HG02678 (cell line): Measurements from ENCODE around the gene MIXL1.
"Not testable (repeated sequence)": the region's sequence is repeated elsewhere in the genome, so short reads cannot be mapped to it uniquely, and the experiment has no call there.

Experiments
- ATAC-seq: cut with Tn5 transposase; IDR thresholded peaks from one replicate; pipeline ENCODE4 v1.9.1; 2021; ENCODE audit warnings: mild to moderate bottlenecking, moderate library complexity; ENCODE audit not compliant: unreplicated experiment

MIXL1 gene

GRCh38 chr1:226223157-226223785, at the start of gene MIXL1:
Gene MIXL1 (plus strand): TSS chr1:226223664. CDS start chr1:226223682, 18 bp downstream.
- peak; percentile 40 for ATAC-seq

- ATAC-seq: no peak
Measured at GRCh38 chr1:226176870-226177269, 46.6 kb upstream of the MIXL1 start.

GRCh38 chr1:226181996-226182714, 41.3 kb upstream of the MIXL1 start:
- no peak for ATAC-seq

GRCh38 chr1:226185141-226186036, 38.1 kb upstream of the MIXL1 start:
- ATAC-seq: no peak

- ATAC-seq: peak; percentile 95
Measured at GRCh38 chr1:226186124-226187018, 37.1 kb upstream of the MIXL1 start, which contains the start of gene ACBD3. Gene ACBD3 (minus strand): TSS chr1:226186741. CDS start chr1:226186675, 66 bp downstream.

GRCh38 chr1:226187019-226187322, 36.5 kb upstream of the MIXL1 start:
- no peak for ATAC-seq

GRCh38 chr1:226187380-226187779, 36.1 kb upstream of the MIXL1 start:
- ATAC-seq: no peak

GRCh38 chr1:226195144-226195543, 28.3 kb upstream of the MIXL1 start:
- no peak for ATAC-seq

- no peak for ATAC-seq
Measured at GRCh38 chr1:226199971-226200370, 23.5 kb upstream of the MIXL1 start.

- peak; percentile 67 for ATAC-seq
Measured at GRCh38 chr1:226201029-226201593, 22.4 kb upstream of the MIXL1 start.

GRCh38 chr1:226202246-226202645, 21.2 kb upstream of the MIXL1 start:
- ATAC-seq: no peak

- ATAC-seq: not testable (repeated sequence)
Measured at GRCh38 chr1:226202666-226203065, 20.8 kb upstream of the MIXL1 start.

GRCh38 chr1:226203240-226203639, 20.2 kb upstream of the MIXL1 start:
- ATAC-seq: no peak

GRCh38 chr1:226203655-226204054, 19.8 kb upstream of the MIXL1 start:
- ATAC-seq: no peak

- ATAC-seq: no peak
Measured at GRCh38 chr1:226204198-226204597, 19.3 kb upstream of the MIXL1 start.

GRCh38 chr1:226207048-226207447, 16.4 kb upstream of the MIXL1 start:
- ATAC-seq: no peak

GRCh38 chr1:226209307-226210059, 14.0 kb upstream of the MIXL1 start:
- ATAC-seq: no peak

GRCh38 chr1:226210571-226211176, 12.8 kb upstream of the MIXL1 start:
- ATAC-seq: no peak

GRCh38 chr1:226211181-226211821, 12.2 kb upstream of the MIXL1 start:
- ATAC-seq: no peak
